Sciatic nerve (tissue), 2 donors: Measurements from ENCODE around the gene TMEM198. TPM values are rescaled to one million over a fixed set of nuclear protein-coding genes. Genes with fewer than 3 reads are reported as not detected.

ENCODE experiments used
- ATAC-seq: fragments of 200-7000 bp; cut with Tn5 transposase; one replicate; pipeline ENCODE4 v1.9.1; 2020; ENCODE audit warnings: mild to moderate bottlenecking, moderate library complexity
- DNase-seq: peaks from one replicate; pipeline ENCODE4 v3.0.0-alpha.2; 2020; ENCODE audit warnings: low spot score
- intact Hi-C: fragments of 100-400 bp; cut with DNase I; formaldehyde crosslinking; loops from one replicate; pipeline ENCODE4 v1.14.2; 2022
- microRNA-seq: library from miRNA; unstranded; fragments of <30 nt; microRNA quantifications from one replicate; pipeline ENCODE4 v1.2.0, GENCODE V29; 2020
- total RNA-seq: library from RNA; stranded (reverse); fragmentation: NEBNext Ultra II Directional; extraction: Animal tissue kit (Norgen Biotek cat#: 25700); gene quantifications from one replicate; pipeline ENCODE4 v1.2.1, GENCODE V29; 2021
- donor health status: DM: no; HTN: no; CAD: no.
- donor health status: DM: no; HTN: no; CAD: no.

TMEM198 gene
- total RNA-seq, 1 donor from 2014 or later: 2.1 TPM

- DNase-seq (no peak), ATAC-seq (peak; percentile 7)
- intact Hi-C loops: no loop called here
Measured at GRCh38 chr2:219596954-219597551, 53.2 kb downstream of the TMEM198 start.

- DNase-seq (peak; percentile 97), ATAC-seq (peak; percentile 98)
- intact Hi-C loops: no loop called here
Measured at GRCh38 chr2:219597552-219598307, 53.9 kb downstream of the TMEM198 start, which contains the start of gene STK11IP. Gene STK11IP, plus strand, starts transcription at chr2:219597857. Its CDS starts 263 bp downstream, at chr2:219598120.

GRCh38 chr2:219598308-219599078 is 54.7 kb downstream of the TMEM198 start:
- ATAC-seq: no peak
- intact Hi-C loops: no loop called here
- no peak for DNase-seq

Small RNAs within 50 kb of the gene (microRNA-seq; reads per million reads assigned to microRNA genes)
- gene MIR3132: 1.1 reads per million

Other genes with a start within 250 kb of the TMEM198 start
- 0.58 TPM for gene PTPRN, start 234.6 kb upstream of the TMEM198 start, total RNA-seq
- not detected for gene RESP18, start 211.3 kb upstream of the TMEM198 start, total RNA-seq
- 41.8 TPM for gene DNPEP, start 156.1 kb upstream of the TMEM198 start, total RNA-seq
- gene DES, start 125.7 kb upstream of the TMEM198 start, total RNA-seq: 1.4 TPM
- 7.2 TPM for gene SPEG, start 109.2 kb upstream of the TMEM198 start, total RNA-seq
- gene GMPPA, start 45.1 kb upstream of the TMEM198 start, total RNA-seq: 25.9 TPM
- gene ASIC4, start 29.5 kb upstream of the TMEM198 start, total RNA-seq: 0.31 TPM
- 33.4 TPM for gene CHPF, start 219 bp upstream of the TMEM198 start, total RNA-seq
- gene OBSL1, start 27.5 kb downstream of the TMEM198 start, total RNA-seq: 85.2 TPM
- 0.53 TPM for gene INHA, start 28.3 kb downstream of the TMEM198 start, total RNA-seq
- 58.5 TPM for gene STK11IP, start 53.8 kb downstream of the TMEM198 start, total RNA-seq
- 6.7 TPM for gene SLC4A3, start 83.6 kb downstream of the TMEM198 start, total RNA-seq